Esophagus muscularis mucosa (tissue), 3 donors: ENCODE data around the gene ANGPTL1.

Source experiments
- POLR2A ChIP-seq: fragments of 450-650 bp; IDR thresholded peaks from one replicate; pipeline ENCODE4 v1.6.1; 2017; ENCODE audit warnings: antibody characterized with exemption, moderate library complexity, mild to moderate bottlenecking, low read depth
- TF ChIP-seq, protein P1 (sequence below), 3 experiments: fragments of 200-600 bp in 2 of 3; fragments of 450-650 bp in 1 of 3; sonication (generic) in 2 of 3; IDR thresholded peaks; one replicate each; pipeline ENCODE4 v1.5.1; 2017 to 2019; ENCODE audit warnings: antibody characterized with exemption in 3 of 3, mild to moderate bottlenecking in 2 of 3, moderate library complexity in 1 of 3

- no peak for TF ChIP-seq POLR2A
- TF ChIP-seq, protein P1, sequence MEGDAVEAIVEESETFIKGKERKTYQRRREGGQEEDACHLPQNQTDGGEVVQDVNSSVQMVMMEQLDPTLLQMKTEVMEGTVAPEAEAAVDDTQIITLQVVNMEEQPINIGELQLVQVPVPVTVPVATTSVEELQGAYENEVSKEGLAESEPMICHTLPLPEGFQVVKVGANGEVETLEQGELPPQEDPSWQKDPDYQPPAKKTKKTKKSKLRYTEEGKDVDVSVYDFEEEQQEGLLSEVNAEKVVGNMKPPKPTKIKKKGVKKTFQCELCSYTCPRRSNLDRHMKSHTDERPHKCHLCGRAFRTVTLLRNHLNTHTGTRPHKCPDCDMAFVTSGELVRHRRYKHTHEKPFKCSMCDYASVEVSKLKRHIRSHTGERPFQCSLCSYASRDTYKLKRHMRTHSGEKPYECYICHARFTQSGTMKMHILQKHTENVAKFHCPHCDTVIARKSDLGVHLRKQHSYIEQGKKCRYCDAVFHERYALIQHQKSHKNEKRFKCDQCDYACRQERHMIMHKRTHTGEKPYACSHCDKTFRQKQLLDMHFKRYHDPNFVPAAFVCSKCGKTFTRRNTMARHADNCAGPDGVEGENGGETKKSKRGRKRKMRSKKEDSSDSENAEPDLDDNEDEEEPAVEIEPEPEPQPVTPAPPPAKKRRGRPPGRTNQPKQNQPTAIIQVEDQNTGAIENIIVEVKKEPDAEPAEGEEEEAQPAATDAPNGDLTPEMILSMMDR (IDR thresholded peaks at IDR 0.05): no peak
Observed at GRCh38 chr1:178806665-178807300, 64.1 kb downstream of the ANGPTL1 start.
